Pancreas (tissue), 10 donors: ENCODE data around the gene YTHDC2. TPM values are rescaled to one million over a fixed set of nuclear protein-coding genes. Genes with fewer than 3 reads are reported as not detected.

Experiments used
- ATAC-seq, 4 donors: fragments of 200-7000 bp; cut with Tn5 transposase; one replicate each; pipeline versions ENCODE4 v1.8.0 to v1.9.1; 2020; ENCODE audit warnings: mild to moderate bottlenecking in 4 of 4, moderate library complexity in 4 of 4
- DNase-seq, 6 donors: peaks; one replicate each; pipeline ENCODE4 v3.0.0-alpha.2; 2020
- FAIRE-seq: peaks from 2 replicates; lab custom pipeline; 2012; peaks lifted over from hg19 to GRCh38; lab: Jason Lieb, UNC
- H3K27ac ChIP-seq, 4 donors: fragments of 200-600 bp; sonication (generic); 1 replicate in 3 of 4; 2 replicates in 1 of 4; pipeline versions ENCODE4 v1.5.0 to v1.8.0; 2020
- H3K27me3 ChIP-seq, 4 donors: fragments of 200-600 bp; one replicate each; pipeline ENCODE4 v1.8.0; 2021
- H3K36me3 ChIP-seq, 3 donors: fragments of 200-600 bp; sonication (generic) in 1 of 3; one replicate each; pipeline versions ENCODE4 v1.5.0 to v1.8.0; 2020 to 2021
- H3K4me1 ChIP-seq, 3 donors: fragments of 200-600 bp; one replicate each; pipeline ENCODE4 v1.8.0; 2021
- H3K4me3 ChIP-seq, 4 donors: fragments of 200-600 bp; sonication (generic) in 2 of 4; one replicate each; pipeline versions ENCODE4 v1.5.0 to v1.8.0; 2020 to 2021
- H3K9me3 ChIP-seq, 4 donors: fragments of 200-600 bp; one replicate each; pipeline ENCODE4 v1.8.0; 2021
- CTCF ChIP-seq, 4 donors: fragments of 200-600 bp; sonication (generic) in 3 of 4; IDR thresholded peaks; one replicate each; pipeline versions ENCODE4 v1.5.0 to v1.8.0; 2021; ENCODE audit warnings: antibody characterized with exemption in 4 of 4
- WGBS, 2 donors: extraction: QIAGEN DNeasy Blood & Tissue Kit; methylation state at CpG; one replicate each; pipeline ENCODE4 v1.1.7; 2013; 5-methylcytosine and 5-hydroxymethylcytosine counted together
- intact Hi-C, 3 donors: fragments of 100-400 bp; cut with DNase I; formaldehyde crosslinking; loops; one replicate each; pipeline versions ENCODE4 v1.11.1 to v1.14.2; 2022
- polyA plus RNA-seq, 2 donors: library from polyadenylated mRNA; stranded (reverse); fragments of 200-250 nt; gene quantifications; one replicate each; pipeline ENCODE4 v1.2.3, GENCODE V29; 2013
- total RNA-seq, 6 donors: library from RNA; stranded (reverse); fragmentation: NEBNext Ultra II Directional in 4 of 6; extraction: Animal tissue kit (Norgen Biotek cat#: 25700) in 4 of 6; gene quantifications; one replicate each; pipeline versions ENCODE4 v1.2.1 to v1.2.4, GENCODE V29; 2021 to 2023
- donor health status: healthy with polysubstance abuse.
- donor health status: DM: no; HTN: no; CAD: no; lungs with moderate emphysema.
- donor health status: DM: no; HTN: no; CAD: no.
- donor health status: control.
- donor health status: control.
- donor health status: Bipolar disorder and iron deficiency.
- donor health status: DM: yes; HTN: yes; CAD: no.
- donor health status: DM: no; HTN: no; CAD: no.
- donor health status: DM: no; HTN: no; CAD: no.
- donor health status: DM: yes; HTN: yes; CAD: no.

The YTHDC2 gene
- total and polyA plus RNA-seq, 8 donors, result 5.7 to 13.7 (median 9.7) TPM

- no peak for TF ChIP-seq CTCF (IDR thresholded peaks at IDR 0.05)
- H3K4me1 ChIP-seq, result no peaks in the 10 kb centered on the region
- H3K27ac ChIP-seq, result no peak overlapping the region
- FAIRE-seq, result no peak
- H3K4me3 ChIP-seq, result no peak overlapping the region
- intact Hi-C loops, result no loop called here
- H3K9me3 ChIP-seq, result no peaks in the 10 kb centered on the region
- DNase-seq, result no peak
- ATAC-seq, result no peak
- H3K36me3 ChIP-seq, result no peaks in the 10 kb centered on the region
- no peaks in the 10 kb centered on the region for H3K27me3 ChIP-seq
Measured at GRCh38 chr5:113632996-113633395, 119.5 kb downstream of the YTHDC2 start.

GRCh38 chr5:113634957-113635356 lies 121.5 kb downstream of the YTHDC2 start:
- Histone ChIP-seq H3K27me3 (no peaks in the 10 kb centered on the region), H3K36me3 (no peaks in the 10 kb centered on the region), H3K9me3 (no peaks in the 10 kb centered on the region), H3K27ac (no peak overlapping the region), H3K4me3 (no peak overlapping the region), H3K4me1 (no peaks in the 10 kb centered on the region)
- WGBS, 2 donors, result 55 to 59% methylated on average over 3 of the region's 3 CpGs
- TF ChIP-seq CTCF (IDR thresholded peaks at IDR 0.05), result no peak
- intact Hi-C loops, result no loop called here
- ATAC-seq (no peak), FAIRE-seq (no peak), DNase-seq (no peak)

- DNase-seq, result no peak
- no peaks in the 10 kb centered on the region for H3K36me3 ChIP-seq
- H3K4me1 ChIP-seq, result no peaks in the 10 kb centered on the region
- intact Hi-C loops, result no loop called here
- no peaks in the 10 kb centered on the region for H3K27me3 ChIP-seq
- ATAC-seq, result no peak
- no peak overlapping the region for H3K27ac ChIP-seq
- no peak overlapping the region for H3K4me3 ChIP-seq
- no peak for FAIRE-seq
- H3K9me3 ChIP-seq, result no peaks in the 10 kb centered on the region
- TF ChIP-seq CTCF (IDR thresholded peaks at IDR 0.05), result no peak
Measured at GRCh38 chr5:113641715-113642114, 128.2 kb downstream of the YTHDC2 start.

Other genes starting within 250 kb of the YTHDC2 start
- under 1 TPM in 3 of 6 donors, not detected in 3; 0.06 to 0.14 (median 0.09) TPM for gene TSSK1B, start 78.7 kb upstream of the YTHDC2 start, total RNA-seq
- under 1 TPM in 1 of 2 donors, not detected in 1; 0.08 TPM for gene TSSK1B, start 78.7 kb upstream of the YTHDC2 start, polyA plus RNA-seq
- 1 to 10 TPM; 2.9 to 8.3 (median 4.5) TPM for gene MCC, start 25.2 kb upstream of the YTHDC2 start, total RNA-seq
- gene MCC, start 25.2 kb upstream of the YTHDC2 start, polyA plus RNA-seq, result 1 to 10 TPM; 1.3 to 2.6 TPM